Measurements from ENCODE around the gene FGF14. TPM values are rescaled to one million over a fixed set of nuclear protein-coding genes. Genes with fewer than 3 reads are reported as not detected.
"Not testable (repeated sequence)": the region's sequence is repeated elsewhere in the genome, so short reads cannot be mapped to it uniquely, and the experiment has no call there.

Gene FGF14
- total RNA-seq, 3 donors from 2014 or later: 0.43 to 2.5 (median 0.70) TPM

DNA sequence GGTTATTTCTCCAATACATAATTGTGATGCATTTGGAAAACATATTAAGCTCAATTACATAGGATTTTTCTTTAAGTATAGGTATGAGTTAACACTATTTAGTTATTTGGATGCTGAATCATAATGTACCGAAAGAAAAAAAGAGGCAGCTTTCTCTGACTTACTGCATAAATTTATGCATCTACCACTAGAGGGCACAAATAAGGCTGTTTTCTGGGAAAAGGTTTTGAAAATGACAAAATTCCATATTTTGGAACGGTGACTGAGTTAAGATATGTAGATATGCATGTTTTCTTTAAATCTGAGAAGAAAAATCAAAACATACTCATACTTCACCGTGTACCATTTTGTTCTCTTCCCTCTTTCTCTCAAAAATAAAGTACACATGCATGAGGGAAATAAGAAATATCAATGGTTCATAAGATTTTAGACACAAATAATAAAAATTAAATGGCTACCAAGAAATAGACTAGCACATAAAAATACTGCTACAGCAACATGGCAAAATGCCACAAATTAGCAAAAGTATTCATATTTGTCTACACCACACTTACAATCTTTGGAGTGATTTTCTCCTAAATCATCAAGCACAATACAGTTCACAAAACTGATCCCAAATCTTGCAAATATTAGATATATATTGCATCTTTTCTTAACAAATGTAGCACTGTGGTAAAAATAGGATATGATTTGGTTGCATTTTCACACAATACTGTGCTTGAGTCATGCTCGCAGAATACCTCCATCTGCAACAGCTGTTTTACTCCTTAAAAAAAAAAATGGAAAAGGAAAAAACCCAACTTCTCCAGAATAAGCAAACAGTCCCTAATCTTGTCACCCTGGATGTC is 260.0 kb downstream of the FGF14 start:
- H3K9me3 ChIP-seq: no peaks in the 10 kb centered on the region
- ATAC-seq: no peak
- no peak for DNase-seq
- no peak overlapping the region for H3K4me3 ChIP-seq
- TF ChIP-seq, protein P1, sequence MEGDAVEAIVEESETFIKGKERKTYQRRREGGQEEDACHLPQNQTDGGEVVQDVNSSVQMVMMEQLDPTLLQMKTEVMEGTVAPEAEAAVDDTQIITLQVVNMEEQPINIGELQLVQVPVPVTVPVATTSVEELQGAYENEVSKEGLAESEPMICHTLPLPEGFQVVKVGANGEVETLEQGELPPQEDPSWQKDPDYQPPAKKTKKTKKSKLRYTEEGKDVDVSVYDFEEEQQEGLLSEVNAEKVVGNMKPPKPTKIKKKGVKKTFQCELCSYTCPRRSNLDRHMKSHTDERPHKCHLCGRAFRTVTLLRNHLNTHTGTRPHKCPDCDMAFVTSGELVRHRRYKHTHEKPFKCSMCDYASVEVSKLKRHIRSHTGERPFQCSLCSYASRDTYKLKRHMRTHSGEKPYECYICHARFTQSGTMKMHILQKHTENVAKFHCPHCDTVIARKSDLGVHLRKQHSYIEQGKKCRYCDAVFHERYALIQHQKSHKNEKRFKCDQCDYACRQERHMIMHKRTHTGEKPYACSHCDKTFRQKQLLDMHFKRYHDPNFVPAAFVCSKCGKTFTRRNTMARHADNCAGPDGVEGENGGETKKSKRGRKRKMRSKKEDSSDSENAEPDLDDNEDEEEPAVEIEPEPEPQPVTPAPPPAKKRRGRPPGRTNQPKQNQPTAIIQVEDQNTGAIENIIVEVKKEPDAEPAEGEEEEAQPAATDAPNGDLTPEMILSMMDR (IDR thresholded peaks at IDR 0.05): no peak
- no peaks in the 10 kb centered on the region for H3K4me1 ChIP-seq (ENCODE audit: low read depth)
- intact Hi-C loops (cut with DNase I, micrococcal nuclease): loop anchor here in 1 of 2 donors (10.0 kb wide), 1 partner anchor 313 kb away; no protein-coding TSS in a partner anchor
- no peaks in the 10 kb centered on the region for H3K36me3 ChIP-seq (ENCODE audit: low read depth)

DNA sequence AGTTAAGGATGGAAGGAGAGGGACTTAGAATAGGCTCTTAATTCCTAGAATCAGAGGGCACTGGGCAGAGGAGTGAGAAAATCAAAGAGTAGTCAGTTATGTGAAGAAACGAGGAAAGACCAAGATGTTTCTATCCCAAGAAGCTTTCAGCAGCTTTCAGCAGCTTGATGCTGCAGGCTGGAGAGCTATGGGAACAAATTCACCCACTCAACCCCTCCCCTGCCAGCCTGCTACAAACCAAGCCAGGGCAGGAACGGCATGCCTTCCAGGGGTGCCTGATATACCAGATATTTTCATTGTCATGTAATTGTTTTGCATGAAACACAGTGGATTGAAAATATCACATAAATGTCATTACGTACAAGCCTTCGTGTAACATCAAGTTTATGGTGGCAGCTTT is 262.2 kb downstream of the FGF14 start:
- H3K4me1 ChIP-seq (ENCODE audit: low read depth): no peaks in the 10 kb centered on the region
- intact Hi-C loops (cut with DNase I, micrococcal nuclease): loop anchor here in 1 of 2 donors (10.0 kb wide), 1 partner anchor 315 kb away; no protein-coding TSS in a partner anchor
- no peak for ATAC-seq

DNA sequence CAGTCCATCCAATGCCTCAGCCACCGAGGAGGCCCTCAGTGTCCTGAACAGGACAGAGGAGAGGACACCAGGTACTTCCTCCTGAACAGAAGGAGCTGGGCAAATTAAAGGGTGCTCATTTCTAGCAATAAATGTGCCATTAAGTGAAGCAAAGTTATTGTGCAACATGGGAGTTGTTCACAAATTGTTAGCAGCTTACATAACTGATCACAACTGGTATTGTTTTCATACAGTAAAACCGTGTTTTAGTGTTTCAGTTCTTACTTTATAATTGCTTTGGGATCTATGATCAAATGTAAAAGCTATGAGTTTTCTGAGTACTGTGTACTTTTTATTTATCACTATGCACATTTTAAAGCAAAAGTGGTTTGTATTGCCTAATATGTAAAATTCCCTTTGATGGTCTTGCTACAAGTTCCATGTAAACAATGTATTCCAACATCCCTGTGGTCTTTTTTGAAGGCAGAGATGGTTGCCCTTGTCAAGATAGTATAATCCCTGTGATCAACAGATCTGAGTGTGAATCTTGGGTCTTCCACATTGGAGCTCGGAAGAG is 263.1 kb downstream of the FGF14 start:
- no peaks in the 10 kb centered on the region for H3K4me1 ChIP-seq (ENCODE audit: low read depth)
- ATAC-seq (no peak), DNase-seq (no peak)
- no peaks in the 10 kb centered on the region for H3K9me3 ChIP-seq
- H3K36me3 ChIP-seq (ENCODE audit: low read depth): no peaks in the 10 kb centered on the region
- TF ChIP-seq, protein P1 (IDR thresholded peaks at IDR 0.05): no peak
- intact Hi-C loops (cut with DNase I, micrococcal nuclease): no loop called here
- H3K4me3 ChIP-seq: no peak overlapping the region

More for the DNA sequence above, 262.2 kb downstream of the FGF14 start:
- DNase-seq: no peak
- Histone ChIP-seq H3K4me3 (no peak overlapping the region), H3K36me3 (ENCODE audit: low read depth) (no peaks in the 10 kb centered on the region), H3K9me3 (no peaks in the 10 kb centered on the region)
- TF ChIP-seq, protein P1 (IDR thresholded peaks at IDR 0.05): no peak

DNA sequence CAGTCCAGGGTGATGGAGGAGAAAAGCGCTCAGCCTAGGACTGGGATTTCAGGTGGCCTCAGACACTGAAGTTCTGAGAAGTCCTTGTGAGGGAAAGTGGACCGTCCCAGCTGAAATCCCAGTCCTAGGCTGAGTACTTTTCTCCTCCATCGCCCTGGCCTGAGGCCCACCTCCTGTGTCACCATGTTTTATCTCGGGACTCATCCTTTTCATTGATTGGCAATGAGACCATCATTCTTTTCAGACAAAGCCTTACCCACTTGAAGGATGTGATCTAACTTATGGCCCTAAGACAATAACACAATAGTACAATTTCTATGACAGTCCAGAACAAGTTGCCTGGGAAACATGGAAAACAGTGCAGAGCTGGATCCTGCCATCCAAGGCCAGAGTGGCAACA is 263.9 kb downstream of the FGF14 start:
- not testable (repeated sequence) for H3K9me3 ChIP-seq

DNA sequence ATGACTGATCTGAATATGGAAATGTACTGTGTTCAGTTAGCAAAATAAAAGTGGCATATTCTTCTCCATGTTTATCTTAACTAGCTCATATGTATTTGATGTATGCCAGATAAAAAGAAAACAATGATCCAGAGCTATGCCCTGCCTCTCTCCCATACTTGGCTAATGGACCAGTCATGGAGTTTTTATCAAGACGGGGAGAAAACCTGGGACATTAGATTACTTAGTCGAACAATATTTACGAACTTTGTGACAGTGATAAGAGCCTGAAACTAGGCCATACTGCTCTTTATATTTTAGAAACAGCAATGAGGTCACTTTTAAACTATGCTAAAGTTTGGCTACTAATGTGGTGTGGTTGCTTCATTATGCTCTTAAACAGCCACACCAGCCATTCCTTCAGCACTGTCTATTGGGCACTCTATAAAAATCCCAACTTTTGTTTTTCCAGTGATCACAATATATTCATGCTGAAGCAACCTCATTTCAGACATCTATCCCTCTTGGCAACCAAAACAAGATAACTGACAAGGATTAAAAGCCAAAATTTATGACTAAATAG is 265.0 kb downstream of the FGF14 start:
- TF ChIP-seq, protein P1 (IDR thresholded peaks at IDR 0.05): no peak
- Histone ChIP-seq H3K4me1 (ENCODE audit: low read depth) (no peaks in the 10 kb centered on the region), H3K9me3 (no peaks in the 10 kb centered on the region), H3K4me3 (no peak overlapping the region), H3K36me3 (ENCODE audit: low read depth) (no peaks in the 10 kb centered on the region)
- DNase-seq: no peak
- ATAC-seq: no peak
- intact Hi-C loops (cut with DNase I, micrococcal nuclease): no loop called here

More for the DNA sequence above, 263.9 kb downstream of the FGF14 start:
- intact Hi-C loops (cut with DNase I, micrococcal nuclease); H3K36me3 ChIP-seq (ENCODE audit: low read depth); ATAC-seq; H3K4me3 ChIP-seq; H3K4me1 ChIP-seq (ENCODE audit: low read depth); DNase-seq: not testable (repeated sequence)

DNA sequence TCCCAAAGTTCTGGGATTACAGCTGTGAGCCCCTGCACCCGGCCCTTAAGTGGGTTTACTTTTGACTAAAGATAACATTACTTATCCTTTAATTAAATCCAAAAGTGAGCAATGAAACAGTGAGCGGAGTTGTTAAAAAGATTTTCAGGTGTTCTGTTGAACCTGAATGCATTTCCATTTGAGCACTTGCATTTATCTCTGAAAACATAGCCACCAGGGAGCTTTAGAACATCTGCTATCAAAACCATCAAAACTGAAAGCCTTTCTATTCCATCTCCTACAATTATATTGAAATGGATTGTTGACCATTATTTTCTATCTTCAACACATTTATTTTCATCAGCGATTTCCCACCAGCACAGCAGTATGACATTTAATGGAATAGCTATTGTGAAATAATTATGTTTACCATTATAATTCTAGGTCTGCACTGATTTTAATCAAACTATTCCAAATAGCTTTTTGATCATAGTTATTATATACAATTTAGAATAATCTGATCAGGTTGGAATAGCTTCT is 269.0 kb downstream of the FGF14 start:
- Histone ChIP-seq H3K4me3 (no peak overlapping the region), H3K9me3 (no peaks in the 10 kb centered on the region), H3K4me1 (ENCODE audit: low read depth) (no peaks in the 10 kb centered on the region), H3K36me3 (ENCODE audit: low read depth) (no peaks in the 10 kb centered on the region)
- intact Hi-C loops (cut with DNase I, micrococcal nuclease): no loop called here
- no peak for ATAC-seq
- TF ChIP-seq, protein P1 (IDR thresholded peaks at IDR 0.05): no peak
- no peak for DNase-seq
